ENCODE results near the gene RBFOX1.
A peak's percentile ranks its signal among the peaks of the same experiment; 100 is the strongest.

The RBFOX1 gene

DNA sequence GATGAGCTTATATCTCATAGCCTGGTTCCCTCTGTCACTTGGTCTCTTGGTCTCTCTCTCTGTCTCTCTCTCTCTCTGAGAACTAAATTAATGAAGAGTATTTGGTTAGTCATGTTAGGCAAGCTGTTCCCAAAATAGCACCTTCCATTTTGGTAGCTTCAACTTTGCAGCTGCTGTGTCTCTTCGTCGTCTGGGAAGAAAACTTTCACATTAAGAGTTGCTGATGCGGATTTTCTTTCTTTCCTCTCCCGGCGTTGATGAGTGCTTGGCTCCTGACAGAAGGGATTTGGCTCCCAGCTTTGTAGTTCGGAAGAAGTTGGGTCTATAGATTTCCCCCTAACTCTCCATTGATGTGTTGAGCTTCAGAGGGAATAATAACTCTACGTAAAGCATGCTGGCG is at the start of gene RBFOX1:
TSS of gene RBFOX1 (plus strand) at position 235 of the 400 bp plus-strand sequence.
- DNase-seq (ENCODE audit: low spot score), result no peak

DNA sequence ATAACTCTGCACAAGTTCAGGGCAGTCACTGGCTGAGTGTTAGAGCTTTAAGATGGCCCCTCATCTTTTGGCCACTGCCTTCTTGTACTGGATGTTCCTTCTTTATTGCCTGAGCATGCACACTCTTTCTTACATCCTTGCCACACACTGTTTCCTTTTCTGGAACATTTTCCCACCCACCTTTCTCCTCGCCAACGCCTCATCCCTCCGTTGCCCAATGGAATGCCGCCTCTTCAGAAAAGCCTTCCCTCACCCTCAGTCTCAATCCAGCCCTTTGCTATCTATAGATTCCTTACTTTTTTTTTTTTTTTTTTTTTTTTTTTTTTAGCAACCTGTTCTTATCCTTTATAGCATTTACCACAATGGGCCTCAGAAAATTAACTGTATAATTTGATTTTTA is 47.9 kb upstream of the RBFOX1 start:
- DNase-seq (ENCODE audit: low spot score), result no peak

- no peak for DNase-seq (ENCODE audit: low spot score)
These were observed 47.1 kb upstream of the RBFOX1 start for GRCh38 chr16:7285520-7285919.

DNA sequence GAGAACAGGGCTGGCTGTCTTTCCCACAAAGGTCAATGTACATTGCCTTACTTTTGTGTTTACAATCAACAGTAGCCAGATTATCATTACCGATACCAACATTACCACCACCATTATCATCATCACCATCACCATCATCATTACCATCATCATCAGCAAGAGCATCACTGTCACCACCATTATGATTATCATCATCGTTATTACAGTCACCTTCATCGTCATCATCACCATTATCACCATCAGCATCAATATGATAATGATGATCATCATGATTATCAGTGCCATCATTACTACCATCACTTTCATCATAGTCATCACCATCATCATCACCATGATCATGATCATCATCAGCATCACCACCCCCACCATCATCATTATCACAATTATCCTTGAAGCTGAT is 43.3 kb upstream of the RBFOX1 start:
- DNase-seq (ENCODE audit: low spot score), result no peak

DNA sequence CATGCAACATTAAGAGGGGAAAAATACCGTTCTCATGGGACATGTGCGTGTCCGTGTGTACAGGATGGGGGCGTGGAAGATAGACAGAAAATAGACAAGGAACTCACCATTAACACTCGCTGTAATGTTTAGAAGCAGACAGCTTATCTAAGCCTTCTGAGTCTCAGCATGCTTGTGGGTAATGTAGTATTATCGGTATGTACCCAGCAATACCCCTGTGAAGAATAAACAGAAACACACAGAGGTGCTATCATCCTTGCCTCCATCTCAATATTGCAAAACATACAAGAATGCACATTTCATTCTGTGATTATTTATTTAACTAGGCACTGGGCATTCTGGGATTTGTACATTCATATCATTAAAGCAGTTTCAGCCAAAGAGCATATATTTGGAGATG is 42.0 kb upstream of the RBFOX1 start:
- no peak for DNase-seq (ENCODE audit: low spot score)

DNA sequence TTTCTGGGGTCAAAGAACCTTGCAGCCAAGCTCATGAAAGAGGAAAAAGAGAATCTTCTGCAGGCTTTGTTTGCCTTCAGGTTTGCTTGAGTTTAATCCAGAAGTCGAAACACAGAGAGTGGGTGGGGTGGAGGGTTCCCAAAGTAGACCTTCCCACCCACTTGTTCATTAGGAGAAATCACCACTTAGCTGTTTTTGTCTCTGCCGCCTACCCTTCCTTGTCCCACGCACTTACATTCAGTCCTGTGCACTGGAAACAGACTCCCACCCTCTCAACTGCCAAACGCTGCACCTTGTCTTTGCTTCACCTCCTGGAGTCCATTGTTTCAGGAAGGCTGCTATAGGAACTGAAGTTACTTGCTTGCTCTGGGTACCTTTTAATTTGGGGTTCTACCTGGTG is 38.6 kb upstream of the RBFOX1 start:
- no peak for DNase-seq (ENCODE audit: low spot score)

DNA sequence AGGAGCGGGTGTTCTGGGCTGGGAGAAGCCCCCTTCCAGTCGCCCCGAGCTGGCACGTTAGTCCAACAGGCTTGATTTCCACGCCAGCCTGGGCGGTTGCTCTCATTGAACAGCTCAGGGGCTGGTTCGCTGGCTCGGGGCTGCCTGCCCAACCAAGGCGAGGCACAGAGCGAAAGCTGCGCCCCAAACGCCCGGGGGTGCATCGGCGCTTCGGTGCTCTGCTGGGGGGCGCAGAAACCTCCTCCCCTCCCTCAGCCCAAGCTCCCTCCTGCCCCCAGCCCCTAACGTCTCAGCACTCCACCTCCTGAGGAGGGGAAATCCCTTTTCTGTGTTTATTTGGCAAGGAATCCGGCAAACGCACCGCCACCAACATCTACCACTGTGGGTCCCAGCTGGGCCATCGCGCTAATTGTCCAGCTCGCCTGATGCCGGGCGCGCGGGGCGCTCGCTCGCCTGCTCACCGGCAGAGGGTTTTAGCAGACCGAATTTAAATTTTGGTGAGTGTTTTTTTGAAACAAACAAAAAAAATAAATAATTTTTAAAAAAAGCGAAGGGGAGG is 29.5 kb upstream of the RBFOX1 start:
- DNase-seq (ENCODE audit: low spot score), result no peak

- DNase-seq (ENCODE audit: low spot score), result no peak
These were observed 28.9 kb upstream of the RBFOX1 start for GRCh38 chr16:7303660-7304200.

- DNase-seq (ENCODE audit: low spot score), result no peak
These were observed 28.4 kb upstream of the RBFOX1 start for GRCh38 chr16:7304279-7304678.

DNA sequence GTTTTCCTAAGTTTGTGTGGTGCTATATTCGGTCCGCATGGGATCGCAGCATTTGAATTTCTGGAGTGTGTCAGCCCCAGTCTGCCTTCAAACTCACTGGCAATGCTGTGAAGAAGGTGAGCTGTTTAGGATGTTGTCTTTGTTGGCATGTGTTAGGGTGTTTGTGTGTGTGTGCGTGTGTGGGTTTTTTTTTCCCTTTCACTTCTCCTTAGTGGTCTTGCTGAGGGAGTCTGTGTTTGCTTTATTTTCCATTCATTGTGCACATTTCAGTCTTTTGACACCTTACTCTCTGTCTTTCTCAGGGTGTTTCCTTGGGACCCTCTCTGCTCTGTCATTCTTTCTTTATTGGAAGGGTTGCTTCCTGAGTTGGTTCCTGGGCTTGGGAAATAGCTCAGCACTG is 27.7 kb upstream of the RBFOX1 start:
- DNase-seq (ENCODE audit: low spot score), result no peak

DNA sequence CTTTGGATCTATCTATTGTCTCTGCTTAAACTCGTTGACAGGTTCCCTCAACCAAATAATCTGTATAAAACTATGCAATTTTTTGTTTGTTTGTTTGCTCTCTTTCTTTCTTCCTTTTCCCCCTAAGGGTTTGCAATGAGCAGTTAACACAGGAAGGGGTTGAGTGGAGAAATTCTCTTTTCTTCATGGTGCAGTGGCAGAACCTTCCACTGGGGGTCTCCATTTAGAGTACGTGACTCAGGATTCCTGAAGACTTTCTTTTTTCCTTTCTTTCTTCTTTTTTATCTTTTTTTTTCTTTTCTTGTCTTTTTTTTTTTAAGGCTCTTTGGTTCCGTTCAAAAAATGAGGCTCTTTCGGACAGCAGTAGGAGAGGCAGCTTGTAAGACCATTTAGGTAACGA is 19.5 kb upstream of the RBFOX1 start:
- DNase-seq (ENCODE audit: low spot score), result peak; percentile 13

GRCh38 chr16:7314163-7314562 is 18.5 kb upstream of the RBFOX1 start:
- no peak for DNase-seq (ENCODE audit: low spot score)

- no peak for DNase-seq (ENCODE audit: low spot score)
These were observed 16.8 kb upstream of the RBFOX1 start for GRCh38 chr16:7315813-7316212.

DNA sequence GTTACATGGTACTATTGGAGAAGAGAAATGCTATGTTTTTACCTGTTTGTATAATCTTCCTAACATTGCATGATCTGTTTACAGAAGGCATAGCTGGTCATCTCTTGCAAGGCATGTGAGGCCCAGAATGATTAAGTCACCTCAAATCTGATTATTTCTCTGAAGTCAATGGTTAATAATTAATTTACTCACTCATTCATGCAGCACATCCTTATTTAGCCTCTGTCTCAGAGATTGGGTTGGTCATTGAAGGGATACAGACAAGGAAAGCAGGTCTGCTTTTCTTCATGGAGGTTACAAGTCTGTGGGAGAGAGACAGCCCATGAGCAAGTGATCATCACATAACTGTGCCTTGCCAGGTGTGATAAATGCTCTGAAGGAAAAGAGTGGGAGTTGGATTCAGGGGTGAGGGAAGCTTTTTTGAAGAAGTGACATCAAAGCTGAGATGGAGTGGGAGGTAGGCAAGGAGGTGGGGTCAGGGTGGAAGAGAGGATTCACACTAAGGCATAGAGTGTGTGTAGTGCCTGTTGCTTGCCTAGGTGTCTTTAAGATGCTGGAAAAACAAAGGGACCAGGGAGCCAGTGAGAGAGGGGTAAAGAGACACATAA is 16.3 kb upstream of the RBFOX1 start:
- DNase-seq (ENCODE audit: low spot score), result no peak

DNA sequence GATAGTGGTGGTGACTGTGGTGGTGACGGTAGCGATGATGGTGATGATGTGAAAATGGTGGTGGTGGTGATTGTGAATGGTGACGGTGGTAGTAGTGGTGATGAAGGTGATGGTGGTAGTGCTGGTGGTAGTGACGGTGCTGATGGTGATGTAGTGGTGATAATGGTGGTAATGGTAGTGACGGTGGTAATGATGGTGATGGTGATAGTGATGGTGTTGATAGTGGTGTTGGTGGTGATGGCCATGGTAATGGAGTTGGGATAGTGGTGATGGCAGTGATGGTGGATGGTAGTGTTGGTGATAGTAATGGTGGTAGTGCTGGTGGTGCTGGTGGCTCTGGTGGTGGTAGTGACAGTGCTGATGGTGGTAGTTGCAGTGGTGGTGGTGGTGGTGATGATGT is 14.7 kb upstream of the RBFOX1 start:
- no peak for DNase-seq (ENCODE audit: low spot score)

GRCh38 chr16:7318686-7319085 is 14.0 kb upstream of the RBFOX1 start:
- no peak for DNase-seq (ENCODE audit: low spot score)

DNA sequence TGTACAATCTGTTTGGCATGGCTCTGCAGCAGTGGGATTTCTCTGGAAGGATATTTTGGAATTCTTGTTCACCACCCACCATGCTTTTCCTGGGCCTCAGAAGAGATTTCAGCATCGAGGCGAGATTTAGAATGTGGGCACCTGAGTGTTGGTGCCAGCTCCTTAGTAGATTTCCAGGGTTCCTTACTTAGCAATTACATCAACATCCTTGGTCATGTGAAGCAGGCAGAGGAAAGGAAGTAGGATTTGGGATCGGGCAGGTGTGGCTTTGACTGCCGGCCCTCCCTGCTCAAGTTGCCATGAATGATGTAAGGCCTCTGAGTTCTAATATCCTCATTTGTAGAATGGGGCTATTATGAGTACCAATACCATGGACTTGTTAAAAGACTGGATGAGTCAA is 13.1 kb upstream of the RBFOX1 start:
- no peak for DNase-seq (ENCODE audit: low spot score)

DNA sequence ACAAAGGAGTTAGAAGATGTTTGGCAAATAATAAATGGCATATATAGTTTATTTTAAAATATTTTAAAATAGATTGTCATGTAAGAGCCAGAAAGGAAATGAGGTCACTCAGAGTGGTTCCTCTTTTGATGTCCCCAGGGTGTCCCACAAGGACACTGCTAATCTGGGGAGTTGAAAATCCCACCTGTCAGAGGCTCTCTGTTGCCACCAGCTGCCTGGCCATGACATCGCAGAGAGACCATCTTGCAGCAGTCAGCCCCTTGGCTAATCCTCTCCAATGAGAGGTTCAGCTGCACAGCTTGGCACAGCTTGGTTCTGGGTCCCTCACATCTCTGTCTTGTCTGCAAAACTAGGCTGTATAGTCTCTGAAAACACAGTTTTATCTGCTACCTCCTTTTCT is 11.0 kb upstream of the RBFOX1 start:
- DNase-seq (ENCODE audit: low spot score), result no peak

GRCh38 chr16:7324321-7324720 is 8.3 kb upstream of the RBFOX1 start:
- no peak for DNase-seq (ENCODE audit: low spot score)

DNA sequence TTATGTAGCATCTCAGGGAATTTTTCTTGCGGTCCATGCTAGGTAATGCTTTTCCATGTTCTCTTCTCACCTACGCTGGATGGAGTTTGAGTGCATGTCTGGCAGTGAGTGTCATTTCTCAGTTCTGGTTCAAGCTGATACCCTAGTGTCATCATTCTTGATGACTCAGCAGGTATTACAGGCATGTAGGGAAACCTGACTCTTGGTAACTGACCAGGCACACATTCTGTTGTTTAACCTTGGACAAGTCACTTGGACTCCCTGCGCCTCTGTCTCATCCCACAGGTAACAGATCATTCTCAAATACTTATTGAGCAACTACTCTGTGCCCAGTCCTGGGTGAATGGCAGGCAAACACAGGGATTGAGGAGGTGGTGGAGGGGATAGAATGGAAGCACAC is 6.8 kb upstream of the RBFOX1 start:
- DNase-seq (ENCODE audit: low spot score), result no peak

DNA sequence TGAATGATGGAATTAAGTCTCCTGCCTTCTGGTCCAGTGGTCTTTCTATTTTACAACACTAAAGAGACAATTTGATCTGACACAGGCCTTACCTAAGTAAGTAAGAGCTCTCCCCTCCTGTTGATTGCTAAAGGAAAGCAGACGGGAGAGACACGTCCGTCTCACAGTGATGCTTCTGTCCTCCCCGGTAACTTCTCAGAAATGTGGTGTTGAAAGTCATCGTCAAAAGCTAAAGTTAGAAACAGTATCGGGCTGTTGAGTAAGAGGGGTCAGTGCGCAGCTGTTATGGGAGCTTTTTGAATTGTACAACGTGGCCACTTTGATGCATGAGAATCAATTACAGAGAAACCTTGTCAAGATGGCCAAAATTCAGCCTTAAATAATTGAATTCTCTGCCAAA is 1.9 kb upstream of the RBFOX1 start:
- no peak for DNase-seq (ENCODE audit: low spot score)

- no peak for DNase-seq (ENCODE audit: low spot score)
These were observed 648 bp upstream of the RBFOX1 start for GRCh38 chr16:7331997-7332396.

- DNase-seq (ENCODE audit: low spot score), result no peak
These were observed 608 bp downstream of the RBFOX1 start for GRCh38 chr16:7333180-7333725.

Data from HuH-7 (cell line).